AG09319 (cell line): ENCODE measurements around the gene CEP131.
A peak's percentile ranks its signal among the peaks of the same experiment; 100 is the strongest.

Source experiments
- DNase-seq: peaks from one replicate; pipeline ENCODE4 v3.0.0-alpha.2; 2010; ENCODE audit warnings: low read depth; ENCODE audit errors: extremely low read depth
- TF ChIP-seq, protein P1 (sequence below): IDR thresholded peaks from 2 replicates; pipeline ENCODE4 v1.5.1; 2011; ENCODE audit warnings: low read depth, mild to moderate bottlenecking, inconsistent platforms, low read length, moderate library complexity

The CEP131 gene

DNA sequence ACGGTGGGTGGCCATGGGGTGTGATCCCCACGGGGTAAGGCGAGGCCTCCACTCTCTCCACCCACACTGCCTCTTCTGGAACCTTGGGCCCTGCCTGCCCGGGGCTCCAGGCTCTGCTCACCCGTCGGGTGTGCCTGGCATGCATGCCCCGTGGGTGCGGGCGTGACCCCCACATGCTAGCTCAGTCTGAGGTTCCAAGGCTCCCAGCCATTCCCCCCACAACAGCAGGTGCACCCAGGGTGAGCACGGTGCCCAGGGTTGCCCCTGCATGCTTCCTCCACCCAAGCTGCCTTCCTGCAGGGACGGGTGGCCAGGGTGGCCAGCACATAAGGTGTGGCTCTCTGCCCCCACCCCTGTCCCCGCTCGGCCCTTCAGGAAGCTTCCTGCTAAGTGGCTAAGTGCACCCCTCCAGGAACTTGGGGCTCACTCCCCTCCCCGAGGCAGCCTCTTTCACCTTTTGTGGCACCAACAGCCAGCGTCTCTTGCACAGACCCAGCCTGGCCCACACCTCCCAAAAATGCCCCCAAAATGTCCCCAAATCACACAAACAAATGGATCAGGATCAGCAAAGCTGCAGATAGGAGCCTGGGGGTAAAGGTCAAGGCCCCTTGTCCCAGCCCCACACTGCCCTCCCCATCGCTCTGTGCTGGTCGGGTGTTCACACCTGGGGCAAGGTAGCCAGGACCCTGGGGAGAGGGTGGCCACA is 78.9 kb downstream of the CEP131 start:
- TF ChIP-seq, protein P1, sequence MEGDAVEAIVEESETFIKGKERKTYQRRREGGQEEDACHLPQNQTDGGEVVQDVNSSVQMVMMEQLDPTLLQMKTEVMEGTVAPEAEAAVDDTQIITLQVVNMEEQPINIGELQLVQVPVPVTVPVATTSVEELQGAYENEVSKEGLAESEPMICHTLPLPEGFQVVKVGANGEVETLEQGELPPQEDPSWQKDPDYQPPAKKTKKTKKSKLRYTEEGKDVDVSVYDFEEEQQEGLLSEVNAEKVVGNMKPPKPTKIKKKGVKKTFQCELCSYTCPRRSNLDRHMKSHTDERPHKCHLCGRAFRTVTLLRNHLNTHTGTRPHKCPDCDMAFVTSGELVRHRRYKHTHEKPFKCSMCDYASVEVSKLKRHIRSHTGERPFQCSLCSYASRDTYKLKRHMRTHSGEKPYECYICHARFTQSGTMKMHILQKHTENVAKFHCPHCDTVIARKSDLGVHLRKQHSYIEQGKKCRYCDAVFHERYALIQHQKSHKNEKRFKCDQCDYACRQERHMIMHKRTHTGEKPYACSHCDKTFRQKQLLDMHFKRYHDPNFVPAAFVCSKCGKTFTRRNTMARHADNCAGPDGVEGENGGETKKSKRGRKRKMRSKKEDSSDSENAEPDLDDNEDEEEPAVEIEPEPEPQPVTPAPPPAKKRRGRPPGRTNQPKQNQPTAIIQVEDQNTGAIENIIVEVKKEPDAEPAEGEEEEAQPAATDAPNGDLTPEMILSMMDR, result no peak
- no peak for DNase-seq

DNA sequence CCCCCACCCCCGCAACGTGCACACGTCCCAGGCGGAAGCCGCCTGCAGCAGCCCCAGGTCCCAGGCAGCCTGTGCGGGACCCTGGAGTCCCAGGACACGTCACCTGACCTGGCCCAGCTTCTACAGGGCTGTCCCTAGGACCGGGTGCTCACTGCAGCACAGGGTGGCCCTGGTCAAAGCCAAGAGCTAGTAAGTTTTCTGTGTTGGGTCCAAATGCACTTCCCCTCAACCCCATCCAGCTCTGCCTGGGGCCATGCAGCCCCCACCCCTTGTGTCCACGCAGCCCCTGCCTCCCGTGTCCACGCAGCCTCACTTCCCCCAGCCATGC is 79.6 kb downstream of the CEP131 start:
- no peak for DNase-seq
- TF ChIP-seq, protein P1, result no peak

DNA sequence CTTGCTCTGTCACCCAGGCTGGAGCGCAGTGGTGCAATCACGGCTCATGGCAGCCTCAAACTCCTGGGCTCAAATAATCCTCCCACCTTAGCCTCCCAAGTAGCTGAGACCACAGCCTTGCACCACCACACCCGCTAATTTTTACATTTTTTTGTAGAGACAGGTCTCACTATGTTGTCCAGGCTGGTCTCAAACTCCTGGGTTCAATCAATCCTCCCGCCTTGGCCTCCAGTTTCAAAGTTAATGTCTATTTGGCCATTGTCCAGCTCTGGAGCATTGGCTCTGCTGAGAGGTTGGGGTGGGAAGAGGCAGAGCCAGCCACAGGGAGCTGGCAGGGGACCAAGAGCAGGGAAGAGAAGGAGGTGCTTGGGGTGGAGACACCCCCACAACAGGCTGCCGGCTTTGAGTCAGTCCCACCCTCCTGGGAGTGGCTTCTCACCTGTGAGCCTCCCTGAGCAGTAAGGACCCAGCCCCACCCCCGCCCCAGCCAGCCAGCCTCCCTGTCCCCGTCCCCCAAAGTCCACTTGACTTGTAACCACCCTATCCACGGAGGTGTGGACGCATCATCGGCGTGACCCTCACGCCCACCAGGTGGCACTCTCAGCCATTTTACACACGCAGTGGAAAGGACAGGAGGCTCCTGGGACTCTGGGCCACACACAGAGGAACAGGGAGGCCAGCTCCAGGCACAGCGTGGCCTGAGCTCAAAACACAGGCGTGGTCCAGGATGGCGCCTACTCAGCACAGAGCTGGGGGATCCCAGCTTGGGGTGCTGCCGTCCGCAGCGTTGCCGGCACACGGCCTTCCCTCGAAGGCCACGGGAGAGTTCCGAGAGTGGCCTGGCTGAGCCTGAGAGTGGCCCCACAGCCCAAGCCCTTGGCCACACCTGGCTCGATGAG is 80.2 kb downstream of the CEP131 start:
- TF ChIP-seq, protein P1, result peak; percentile 73
- peak; percentile 41 for DNase-seq

DNA sequence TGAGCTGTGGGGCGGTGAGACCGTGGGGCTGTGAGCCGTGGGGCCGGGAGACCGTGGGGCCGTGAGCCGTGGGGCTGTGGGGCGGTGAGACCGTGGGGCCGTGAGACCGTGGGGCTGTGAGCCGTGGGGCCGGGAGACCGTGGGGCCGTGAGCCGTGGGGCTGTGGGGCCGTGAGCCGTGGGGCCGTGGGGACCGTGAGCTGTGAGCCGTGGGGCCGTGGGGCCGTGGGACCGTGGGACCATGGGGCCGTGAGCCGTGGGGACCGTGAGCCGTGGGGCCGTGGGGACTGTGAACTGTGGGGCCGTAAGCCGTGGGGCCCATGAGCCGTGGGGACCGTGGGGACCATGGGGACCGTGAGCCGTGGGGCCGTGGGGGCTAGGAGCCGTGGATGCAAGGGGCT is 82.1 kb downstream of the CEP131 start:
- TF ChIP-seq, protein P1, result no peak
- DNase-seq, result no peak

DNA sequence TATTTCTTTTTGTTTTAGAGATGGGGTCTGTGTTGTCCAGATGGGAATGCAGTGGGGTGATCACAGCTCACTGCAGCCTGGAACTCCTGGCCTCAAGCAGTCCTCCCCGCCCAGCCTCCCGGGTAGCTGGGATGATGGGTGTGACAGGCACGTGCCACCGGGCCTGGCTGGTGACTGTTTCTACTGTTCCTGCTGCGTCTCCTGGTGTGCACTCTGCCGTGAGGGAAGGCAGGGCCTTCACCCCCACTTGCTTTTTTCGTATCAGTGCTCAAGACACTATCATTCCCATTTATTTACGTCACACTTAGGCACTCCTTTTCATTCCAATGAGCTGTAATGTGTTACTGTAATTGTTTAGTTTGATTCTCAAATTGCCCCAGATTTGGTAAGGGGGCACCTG is 82.7 kb downstream of the CEP131 start:
- TF ChIP-seq, protein P1, result no peak
- no peak for DNase-seq
